DMS79 (cell line): ENCODE measurements around the gene COA8.

Source experiments
- DNase-seq: peaks from one replicate; lab custom pipeline; 2025; lab: John Stamatoyannopoulos, UW

COA8 gene

DNA sequence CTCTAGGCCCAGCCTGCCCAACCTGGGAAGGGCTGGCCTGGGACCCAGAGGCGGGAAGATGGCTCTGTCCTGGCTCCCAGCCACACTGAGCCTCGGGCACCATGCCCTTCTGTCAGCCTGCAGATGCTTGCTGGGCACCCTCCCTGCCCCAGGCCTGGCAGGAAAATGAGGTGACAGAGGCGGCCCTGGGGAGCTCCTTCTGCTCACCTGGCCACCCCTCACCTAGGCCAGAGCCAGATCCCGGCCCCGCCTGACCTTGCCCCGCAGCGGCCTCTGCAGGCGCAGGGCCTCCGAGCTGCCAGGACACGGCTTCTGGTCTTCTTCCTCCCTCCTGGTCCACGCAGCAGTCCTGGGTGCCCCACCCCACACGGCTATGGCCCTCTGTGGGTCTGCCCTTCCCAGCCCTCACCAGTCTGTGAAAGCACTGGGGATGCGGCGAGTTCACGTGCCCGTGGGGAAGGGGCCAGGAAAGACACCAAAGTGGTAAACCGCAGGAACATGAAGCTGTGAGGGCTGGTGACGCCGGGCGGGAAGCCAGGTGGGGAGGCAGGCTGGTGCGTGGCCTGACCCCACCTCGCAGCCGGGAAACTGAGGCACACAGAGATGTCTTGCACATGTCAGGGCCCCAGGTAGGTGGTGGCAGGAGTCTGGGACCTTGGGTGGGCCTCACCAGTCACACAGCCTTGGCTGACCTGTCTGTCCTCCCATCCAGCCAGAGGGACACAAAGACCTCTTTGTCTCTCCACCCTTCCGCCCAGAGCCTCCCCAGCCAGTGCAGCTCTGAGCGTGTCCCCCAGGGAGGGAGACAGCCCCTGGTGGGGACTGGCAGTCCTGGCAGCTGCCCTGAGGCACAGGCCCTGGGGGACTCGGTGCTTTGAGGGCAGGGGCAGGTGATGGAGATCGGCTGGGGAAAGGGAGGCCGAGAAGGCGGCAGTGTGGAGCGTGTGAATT, 13.1 kb upstream of the COA8 start:
- no peak for DNase-seq

DNA sequence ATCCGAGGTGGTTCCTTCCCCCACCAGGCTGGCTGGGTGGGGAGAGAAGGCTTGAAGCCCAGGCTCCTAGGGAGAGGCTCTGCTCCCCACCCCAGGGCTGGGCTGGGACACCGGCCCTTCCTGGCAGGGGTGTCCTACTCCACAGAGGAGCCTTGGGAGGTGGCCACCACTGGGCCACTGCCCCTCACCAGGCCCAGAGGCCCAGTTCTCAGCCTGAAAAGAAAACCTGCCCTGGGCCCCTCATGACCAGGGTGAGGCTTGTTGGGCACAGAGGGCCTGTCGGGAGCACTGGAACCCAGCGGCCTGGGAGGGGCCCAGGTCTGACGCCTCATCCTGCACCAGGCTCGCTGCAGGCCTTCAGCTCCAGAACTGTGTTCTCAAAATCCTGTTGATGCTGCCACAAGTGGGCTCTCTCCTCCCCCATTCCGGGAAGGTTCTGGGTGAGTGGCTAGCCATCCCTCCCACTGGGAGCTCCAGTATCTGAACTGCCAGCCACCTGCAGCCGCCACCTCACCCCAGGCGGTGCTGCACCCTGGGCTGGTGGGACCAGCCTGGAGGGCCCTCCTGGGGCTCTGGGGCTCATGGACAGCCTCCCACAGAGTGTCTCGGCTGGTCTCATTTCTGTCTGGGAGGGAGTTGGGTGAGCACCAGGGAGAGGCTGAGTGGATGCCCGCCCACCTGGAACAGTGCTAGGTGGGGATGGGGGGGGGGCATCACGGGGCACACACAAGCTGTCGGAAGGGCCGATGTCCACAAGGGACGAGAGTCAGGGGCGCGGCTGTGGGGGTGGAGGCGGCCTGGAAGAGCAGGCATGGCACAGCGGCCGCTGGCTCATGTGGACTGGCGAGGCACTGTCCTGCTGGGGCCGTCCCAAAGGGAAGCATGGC, 12.1 kb upstream of the COA8 start:
- DNase-seq = peak; percentile 56

DNA sequence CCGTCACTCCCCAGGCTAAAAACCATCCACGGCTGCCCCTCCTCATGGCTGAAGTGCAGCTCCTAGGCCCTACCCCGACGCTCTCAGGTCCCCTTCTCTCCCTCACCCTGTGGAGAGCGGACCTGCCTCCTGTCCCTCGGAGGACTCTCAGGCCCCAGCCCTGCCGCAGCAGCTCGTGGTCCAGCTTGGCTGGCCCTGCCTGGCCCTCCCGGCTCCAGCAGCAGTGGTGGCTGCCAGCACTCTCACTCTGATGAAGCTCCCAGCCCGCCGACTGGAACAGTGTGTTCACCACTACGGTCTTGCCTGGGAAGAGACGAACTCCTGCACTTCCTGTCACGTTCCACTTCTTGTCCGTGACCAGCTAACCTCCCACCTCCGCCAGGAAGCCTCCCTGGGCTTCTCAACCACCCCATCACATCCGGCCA, 11.4 kb upstream of the COA8 start:
- no peak for DNase-seq

DNA sequence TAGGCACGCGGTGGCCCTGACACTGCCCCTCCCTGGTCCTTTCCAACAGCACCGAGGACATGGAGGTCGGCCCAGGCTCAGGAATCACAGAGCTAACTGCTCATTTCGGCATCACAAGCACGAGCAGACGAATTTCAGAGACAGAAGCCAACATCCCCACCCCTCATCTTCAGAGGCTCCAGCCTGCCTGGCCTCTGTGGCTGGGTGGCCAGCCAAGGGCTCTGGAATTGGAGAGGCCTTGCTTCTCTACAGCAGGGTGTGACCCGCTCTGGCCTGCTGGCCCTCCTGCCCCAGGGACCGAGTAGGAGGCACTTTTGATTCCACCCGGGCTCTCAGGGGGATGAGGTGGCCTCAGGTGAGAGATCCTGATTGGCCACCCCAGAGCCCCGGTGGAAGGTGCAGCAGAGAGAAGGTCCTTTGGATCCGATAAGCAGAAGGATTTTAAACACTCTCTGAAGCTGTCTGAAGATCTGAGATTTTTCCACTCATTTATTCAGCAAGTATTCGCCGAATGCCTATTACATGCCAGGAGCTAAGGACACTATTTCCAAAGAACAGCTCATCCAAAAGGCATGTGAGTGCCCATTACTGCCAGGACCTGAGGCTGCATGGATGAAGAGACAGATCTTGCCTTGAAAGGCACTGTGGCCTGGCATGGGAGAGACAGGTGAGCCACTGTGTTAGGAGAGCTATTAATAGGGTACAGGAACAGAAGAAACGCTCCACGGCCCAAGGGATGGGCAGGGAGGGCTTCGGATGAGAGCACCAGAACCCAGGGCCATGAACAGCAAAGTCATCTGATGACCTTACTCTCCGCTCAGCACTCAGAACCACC, 10.5 kb upstream of the COA8 start:
- no peak for DNase-seq

DNA sequence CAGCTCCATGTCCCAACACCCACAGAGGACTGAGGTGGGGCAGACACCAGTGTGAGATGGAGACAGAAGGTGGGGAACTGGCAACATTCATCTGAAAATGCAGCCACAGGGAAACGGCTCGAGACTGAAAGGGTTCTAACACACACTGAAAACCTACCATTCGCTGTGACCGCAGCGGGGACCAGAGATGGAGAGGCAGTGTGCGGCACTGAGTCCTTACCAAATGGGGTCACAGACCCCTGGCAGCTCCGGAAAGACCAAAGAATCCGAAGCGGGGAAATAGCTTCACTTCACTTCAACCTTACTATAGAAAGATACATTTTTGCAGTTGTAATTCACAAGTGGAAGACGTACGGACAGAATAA, 9.9 kb upstream of the COA8 start:
- no peak for DNase-seq

DNA sequence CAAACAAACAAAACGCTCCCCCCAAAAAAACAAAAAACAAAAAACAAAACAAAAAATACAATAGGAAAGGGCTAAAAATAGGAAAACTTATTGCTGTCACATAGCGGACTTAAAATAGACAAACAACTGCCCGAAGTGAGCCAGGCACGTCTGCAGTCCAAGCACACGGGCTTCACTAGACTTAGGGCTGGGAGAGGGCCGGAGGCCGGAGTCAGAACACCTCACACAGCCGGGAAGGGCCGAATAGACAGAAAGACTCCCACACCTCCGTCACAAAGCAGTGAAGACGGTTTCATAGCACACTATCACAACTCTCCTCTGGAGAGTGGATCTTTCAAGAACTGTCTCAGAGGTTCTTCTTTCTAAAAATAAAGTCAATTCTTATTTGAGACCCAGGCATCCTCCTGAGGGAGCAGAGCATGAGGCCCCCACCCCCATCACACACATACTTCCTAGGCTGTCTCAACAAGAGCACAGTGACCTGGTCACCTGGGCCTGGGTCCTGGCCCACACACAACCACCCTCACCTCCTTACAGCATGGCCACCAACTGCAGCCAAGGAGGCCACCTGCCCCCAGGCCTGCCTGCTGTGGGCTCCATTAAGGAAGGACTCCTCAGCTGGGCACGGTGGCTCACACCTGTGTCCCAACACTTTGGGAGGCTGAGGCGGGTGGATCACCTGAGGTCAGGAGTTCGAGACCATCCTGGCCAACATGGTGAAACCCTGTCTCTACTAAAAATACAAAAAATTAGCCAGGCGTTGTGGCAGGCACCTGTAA, 7.0 kb upstream of the COA8 start:
- no peak for DNase-seq

DNA sequence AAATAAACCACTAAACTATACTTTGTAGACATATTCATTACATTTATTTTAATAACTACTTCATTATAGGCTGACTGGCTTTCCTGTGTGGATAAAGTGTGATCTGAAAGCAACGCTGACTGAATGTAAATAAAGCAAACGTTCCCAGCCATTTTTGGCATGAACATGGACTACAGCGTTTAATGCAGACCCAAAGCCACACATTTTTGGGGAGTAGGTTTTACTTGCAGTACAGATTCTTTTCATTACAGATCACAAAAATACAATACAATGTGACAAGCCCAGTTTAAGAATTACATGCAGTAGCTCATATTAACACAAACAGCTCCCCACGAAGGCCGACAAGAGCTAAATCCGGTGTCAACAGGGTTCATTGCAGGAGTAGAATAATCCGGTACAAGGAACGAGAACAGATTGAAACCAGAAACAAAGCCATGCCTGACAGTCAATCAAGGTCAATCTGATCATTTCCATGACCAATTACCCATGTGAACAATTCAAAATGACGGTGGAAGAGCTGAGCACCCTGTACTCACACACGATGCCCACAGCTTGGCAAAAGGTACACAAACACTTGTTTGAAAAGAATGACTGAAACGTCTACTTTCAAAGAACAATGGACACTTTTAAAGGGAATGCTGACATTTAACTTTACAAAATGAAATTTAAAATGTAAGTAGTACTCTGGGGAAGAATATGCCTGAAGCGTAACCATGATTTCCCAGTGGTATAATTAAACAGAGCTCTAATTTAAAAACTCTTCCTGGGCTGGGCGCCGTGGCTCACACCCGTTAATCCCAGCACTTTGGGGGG, 5.6 kb upstream of the COA8 start:
- DNase-seq = no peak

DNA sequence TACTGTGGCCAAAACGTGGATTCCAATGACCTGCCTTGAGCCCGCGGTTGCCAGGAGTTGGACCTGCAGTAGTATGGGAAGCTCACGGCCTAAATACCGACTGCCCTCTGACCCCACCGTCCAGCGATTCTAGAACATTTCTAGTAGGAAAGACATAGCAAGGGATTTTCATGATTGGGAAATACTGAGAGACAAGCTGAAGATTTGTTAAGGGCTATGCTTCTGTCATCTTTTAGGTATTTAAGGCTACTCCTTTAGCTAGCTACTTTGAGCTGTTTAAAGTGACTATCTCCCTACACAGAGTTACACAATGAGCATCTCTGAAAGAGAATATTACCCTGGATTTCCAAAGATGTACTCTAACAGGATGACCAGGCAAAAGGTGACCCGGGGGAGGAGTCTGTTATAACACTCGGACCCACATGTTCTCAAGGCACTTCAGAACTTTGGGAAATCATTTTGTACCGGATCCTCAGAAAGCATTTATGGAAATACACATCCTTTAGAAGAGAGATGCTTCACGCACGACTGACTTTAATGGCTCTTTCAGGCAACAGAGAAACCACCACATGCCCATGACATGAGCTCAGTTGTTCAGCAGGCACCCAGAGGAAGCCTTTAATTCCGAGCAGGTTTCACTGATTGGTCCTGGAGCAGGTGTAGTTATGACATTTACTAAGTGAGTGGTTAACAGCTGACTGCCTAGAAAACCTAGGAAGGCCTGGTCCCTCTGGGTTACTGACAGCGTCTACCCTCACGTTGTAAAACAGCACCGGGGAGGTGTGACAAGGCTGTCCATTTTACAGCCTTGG, 4.5 kb upstream of the COA8 start:
- peak; percentile 98 for DNase-seq

DNA sequence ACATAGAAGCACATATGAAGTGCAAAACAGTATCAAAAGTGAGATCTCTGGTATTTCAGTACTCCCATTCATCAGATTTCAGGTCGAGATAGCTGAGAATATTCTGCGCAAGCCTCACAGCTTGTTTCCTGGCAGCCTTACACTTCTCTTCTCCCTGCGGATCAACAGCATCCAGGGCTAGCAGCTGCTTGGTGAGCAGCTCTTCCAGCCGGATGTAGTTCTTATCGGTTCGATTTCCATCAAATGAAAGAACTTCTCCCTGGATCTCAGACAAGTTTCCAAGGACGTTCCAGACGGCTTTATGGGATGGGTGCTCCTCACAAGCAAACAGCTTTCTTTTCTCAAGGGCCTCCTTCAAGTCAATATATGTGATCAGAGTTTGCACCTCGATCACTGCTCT, 3.0 kb upstream of the COA8 start:
- DNase-seq = no peak

DNA sequence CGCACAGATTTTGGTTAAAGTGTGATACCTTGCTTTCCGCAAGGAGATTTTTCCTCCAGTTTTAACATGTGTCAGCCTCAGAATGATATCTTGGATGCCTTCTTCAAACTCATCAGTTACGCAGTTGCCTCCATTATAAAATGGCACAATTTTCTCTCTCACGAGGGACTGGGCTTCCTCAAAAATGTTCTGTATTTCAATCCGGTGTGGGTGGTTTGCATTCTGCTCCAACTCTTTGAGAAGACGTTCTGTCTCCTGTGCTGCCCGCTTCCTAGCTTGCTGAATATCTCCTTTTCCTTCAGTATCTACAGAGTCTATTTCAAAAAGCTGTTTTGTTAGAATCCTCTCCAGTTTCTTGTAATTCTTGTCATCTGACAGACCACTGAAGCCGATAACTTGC, 2.1 kb upstream of the COA8 start:
- DNase-seq = no peak

DNA sequence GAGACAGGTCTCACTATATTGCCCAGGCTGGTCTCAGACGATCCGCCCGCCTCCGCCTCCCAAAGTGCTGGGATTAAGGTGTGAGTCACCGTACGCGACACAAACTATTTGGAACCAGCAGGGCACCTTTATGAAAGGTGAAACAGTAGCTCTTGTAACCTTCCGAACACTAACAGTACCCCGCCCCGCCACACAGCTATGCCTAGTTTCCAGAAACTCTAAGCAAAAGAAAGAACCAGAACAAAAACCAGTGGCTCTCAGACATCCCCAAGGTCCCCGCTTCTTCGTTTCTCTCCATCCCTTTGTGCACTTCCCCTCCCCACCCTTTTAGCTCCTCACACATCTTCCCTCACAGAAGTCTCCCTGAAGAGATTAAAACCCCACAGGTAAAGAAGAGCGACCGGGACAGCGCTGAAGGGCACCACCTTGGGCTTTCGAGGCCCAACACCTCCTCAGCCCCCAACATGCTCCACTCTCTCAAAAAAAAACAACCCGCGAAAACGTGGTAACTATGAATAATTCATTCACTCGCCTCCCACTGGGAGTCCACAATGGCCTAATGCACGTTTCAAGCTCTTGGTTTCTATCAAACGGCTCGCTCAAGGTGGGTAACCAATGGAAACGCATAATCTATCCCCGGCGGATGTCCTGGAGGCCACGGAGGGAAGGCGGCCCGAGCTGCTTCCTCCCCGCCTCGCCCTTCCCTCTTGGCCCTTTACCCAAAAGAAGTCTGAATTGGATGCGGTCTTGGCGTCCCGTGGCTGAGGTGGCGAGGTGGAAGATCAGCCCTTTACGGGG, 1.2 kb upstream of the COA8 start:
- no peak for DNase-seq

DNA sequence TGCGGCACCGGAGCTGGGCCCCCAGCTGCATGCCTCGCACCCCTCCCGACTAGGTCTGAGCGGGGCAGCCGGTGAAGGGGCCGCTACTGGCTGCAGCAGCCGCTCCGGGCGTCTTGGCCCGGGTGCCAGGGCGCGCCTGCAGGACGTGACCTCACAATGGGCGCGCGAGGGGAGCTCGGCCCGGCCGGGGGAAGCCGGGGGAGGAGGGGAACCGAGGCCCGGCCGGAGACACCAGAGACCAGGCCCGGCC, 656 bp upstream of the COA8 start:
- no peak for DNase-seq

DNA sequence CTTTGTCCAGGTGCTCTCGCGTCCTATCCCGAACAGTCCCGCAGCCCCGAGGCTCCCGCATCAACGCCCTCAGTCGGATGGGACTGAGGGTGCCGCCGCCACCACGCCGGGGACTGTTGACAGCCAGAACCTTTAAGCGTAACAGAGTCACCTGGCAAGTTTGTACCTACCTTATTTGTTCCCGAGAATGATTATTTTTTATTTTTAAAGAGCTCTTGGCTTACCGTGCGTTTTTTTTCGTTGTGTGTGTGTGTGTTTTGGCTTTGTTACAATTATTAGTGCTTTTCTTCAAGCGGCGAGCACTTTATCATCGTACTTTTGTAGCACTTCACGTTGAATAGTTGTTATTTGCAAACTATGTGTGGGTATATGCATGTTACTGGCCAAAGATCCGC, 463 bp downstream of the COA8 start:
- no peak for DNase-seq

DNA sequence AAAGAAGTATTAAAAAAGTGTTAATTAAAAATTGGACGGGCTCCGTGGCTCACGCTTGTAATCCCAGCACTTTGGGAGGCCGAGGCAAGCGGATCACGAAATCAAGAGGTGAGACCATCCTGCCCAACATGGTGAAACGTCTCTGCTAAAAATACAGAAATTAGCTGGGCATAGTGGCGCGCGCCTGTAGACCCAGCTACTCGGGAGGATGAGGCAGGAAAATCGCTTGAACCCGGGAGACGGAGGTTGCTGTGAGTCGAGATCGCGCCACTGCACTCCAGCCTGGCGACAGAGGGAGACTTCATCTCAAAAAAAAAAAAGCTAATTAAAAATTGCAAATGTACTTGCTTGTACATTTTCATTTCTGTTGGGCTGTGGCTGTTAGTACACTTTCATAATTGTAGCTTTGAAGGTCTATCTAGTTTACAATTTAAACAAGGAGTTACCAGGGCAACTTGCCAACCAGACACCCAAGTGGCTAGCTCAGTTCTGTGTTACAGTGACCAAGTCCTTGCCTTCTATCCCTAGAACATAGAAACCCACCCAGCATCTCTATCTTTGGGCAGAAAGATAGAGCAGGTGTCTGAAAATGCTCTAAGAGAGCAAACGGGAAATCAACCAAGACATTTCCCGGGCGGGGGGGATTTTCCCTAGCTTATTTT, 1.2 kb downstream of the COA8 start:
- DNase-seq = no peak

DNA sequence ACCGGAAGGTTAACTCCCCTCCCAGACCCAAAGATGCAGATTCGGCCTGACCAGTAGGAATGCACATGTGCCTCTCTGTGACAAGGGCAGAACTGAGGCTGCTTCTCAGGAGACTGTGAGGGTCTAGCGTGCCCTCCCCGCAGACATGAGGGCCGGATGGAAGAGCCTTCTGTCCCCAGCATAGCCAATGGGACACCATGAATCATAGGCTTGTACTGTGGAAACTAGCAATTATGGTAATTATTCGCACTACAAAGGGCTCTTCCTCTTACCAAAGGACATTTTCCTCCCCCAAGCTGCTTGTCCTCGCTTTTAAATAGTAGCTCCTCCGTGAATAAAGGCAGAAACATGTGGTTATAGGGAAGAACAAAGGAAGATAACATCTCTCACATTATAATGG, 6.2 kb downstream of the COA8 start:
- DNase-seq = no peak

DNA sequence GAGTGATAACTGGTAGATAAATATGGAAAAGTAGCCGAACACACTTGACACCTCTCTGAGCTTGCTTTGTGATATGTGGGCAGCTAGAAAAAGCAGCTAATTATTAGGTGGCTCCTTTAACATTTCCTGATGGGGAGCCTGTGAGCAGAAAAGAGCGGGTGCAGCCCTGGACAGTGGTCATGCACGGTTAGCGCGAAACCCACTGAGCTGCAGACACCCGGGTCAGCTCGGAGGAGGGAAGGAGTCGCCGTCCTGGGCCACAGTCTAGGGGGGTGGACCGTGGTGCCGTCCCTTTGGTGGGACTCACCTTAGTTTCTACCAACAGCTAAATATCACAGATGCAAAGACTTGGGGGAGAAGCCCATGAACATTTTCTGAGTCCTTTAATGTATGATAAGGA, 6.6 kb downstream of the COA8 start:
- no peak for DNase-seq

DNA sequence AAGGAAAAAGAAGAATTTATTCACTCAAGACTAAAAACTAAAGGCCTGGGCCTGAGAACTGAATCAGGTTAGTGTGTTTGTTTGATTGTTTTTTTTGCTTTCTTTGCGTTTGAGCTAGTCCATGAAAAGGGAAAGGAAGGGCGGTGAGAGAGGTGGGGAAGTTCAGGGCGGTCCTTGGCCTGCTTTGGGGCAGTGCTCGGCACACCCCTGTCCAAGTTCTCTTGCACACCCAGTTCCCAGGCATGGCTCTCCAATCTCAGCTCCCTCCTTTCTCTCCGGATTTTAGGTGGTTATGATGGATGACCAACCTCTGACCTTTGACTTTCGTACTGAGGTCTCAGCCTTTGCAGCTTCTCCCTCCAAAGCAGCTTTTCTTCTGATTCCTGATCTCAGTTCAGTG, 11.3 kb downstream of the COA8 start:
- DNase-seq = no peak

DNA sequence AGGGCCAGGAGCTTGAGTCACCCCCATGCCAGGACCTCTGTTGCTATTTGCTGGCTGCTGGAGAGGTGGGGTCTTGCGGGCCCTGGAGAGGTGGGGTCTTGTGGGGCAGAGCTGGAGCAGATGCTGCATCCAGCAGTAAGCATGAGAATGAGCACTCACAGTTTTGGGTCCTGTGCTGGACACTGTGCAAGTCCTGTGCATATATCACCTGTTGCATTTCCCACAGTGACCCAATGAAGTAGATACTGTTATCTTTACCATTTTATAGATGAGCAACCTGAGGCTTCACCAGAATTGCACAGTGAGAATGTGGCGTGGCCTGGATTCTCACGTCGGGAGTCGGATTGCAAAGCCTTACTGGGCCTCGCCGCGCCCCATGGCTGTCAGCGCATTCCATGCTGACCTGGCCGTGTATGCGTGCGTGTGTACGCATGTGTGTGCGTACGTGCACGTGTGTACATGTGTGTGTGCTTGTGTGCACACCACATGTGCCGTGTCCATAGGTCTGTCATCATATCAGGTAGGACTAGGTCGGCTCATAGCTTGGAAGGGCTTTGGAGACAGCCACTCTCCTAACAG, 12.0 kb downstream of the COA8 start:
- DNase-seq = no peak
